NCI-H510A (cell line): ENCODE data around the gene GATAD1.
"Not testable (repeated sequence)": the region's sequence is repeated elsewhere in the genome, so short reads cannot be mapped to it uniquely, and the experiment has no call there.

ENCODE experiments used
- DNase-seq: peaks from one replicate; lab custom pipeline; 2025; lab: John Stamatoyannopoulos, UW

Gene GATAD1, protein sequence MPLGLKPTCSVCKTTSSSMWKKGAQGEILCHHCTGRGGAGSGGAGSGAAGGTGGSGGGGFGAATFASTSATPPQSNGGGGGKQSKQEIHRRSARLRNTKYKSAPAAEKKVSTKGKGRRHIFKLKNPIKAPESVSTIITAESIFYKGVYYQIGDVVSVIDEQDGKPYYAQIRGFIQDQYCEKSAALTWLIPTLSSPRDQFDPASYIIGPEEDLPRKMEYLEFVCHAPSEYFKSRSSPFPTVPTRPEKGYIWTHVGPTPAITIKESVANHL

DNA sequence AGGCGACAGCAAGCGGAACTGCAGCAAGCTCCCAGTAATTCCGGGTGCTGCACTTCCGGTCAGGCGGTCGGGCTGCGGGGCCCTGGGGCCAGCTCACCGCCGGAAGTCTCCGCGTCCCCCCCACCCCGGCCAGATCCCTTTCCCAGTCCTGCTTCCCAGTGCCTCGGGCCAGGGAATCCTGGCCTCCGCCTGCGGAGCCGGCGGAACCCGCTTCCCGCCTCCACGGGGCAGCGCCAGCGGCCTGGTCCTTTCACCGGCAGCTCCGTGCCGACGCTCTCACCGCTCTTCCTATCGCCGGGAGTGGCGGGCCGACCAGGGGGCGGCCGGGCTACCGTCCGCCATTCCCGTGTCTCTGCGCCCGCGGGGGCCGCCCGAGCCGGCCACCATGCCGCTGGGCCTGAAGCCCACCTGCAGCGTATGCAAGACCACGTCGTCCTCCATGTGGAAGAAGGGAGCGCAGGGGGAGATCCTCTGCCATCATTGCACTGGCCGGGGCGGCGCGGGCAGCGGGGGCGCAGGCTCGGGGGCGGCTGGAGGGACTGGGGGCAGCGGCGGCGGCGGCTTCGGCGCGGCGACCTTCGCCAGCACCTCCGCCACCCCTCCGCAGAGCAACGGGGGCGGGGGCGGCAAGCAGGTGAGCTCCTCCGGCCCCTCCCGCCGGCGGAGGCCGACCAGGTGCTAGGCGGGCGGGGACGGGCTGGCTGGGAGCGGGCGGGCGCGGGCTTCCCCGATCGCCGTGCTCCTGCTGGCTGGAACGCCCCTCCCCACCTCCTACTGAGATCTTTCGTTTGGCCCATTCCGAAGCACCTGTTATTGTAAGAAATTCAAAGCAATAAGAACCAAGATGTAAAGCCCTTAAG is at the start of gene GATAD1:
Gene GATAD1, plus strand, starts transcription at position 138 of the 860 bp plus-strand sequence. Its CDS starts 248 bp downstream, at position 386.
- DNase-seq = peak; percentile 48

- DNase-seq = no peak
Measured at GRCh38 chr7:92397542-92397941, 49.7 kb upstream of the GATAD1 start.

DNA sequence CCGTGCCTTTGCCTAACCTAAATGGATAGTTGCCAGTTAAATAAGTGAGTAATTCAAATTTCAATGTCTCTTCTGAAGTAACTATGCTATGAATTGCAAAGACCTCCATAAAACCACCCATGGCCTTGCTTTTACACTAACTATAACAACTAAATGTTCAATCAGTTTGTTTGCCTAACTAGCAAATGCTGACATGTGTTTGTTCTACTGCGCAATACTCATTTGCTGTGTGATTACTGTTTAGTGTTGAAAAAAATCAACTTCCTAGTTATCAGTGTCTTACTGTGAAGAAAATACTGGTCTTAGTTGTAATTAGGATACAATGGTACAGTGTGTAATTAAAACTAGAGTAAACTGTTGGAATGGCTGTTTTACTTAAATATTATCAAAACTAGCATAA is 47.3 kb upstream of the GATAD1 start:
- DNase-seq = no peak

GRCh38 chr7:92402920-92403759 is 44.1 kb upstream of the GATAD1 start:
- no peak for DNase-seq

DNA sequence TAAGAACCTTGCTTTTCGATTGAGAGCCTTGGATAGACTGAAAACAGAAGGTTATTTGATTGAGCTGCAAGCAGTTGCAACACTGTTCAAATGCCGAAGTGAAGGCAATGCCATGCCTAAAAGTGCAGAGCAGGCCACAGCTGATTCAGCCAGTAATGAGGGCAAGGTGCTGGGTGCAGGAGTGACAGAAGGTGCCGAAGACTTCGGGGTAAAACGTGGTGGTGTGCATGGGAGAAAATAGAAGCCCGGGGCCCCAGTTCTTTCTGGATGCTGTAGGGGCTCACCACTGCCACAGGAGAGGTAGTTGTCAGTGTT is 43.6 kb upstream of the GATAD1 start:
- DNase-seq = no peak

GRCh38 chr7:92404170-92404614 is 43.1 kb upstream of the GATAD1 start:
- no peak for DNase-seq

DNA sequence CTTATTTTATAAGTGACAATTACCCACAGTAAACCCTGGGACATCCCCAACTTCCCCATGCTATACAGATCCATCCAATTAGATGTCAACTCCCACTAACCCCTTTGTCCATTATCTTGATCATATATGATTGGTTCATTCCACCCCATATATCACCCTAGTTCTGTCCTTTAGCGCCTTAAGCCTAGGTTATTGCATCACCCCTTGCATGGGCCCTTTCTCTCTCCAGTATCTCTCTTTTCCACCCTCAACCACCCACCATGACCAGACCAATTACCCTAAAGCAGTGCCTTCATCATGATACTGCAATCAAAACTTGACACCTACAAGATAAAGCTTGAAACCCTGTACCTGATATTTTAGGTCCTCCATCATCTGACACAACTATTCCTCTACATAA is 37.9 kb upstream of the GATAD1 start:
- no peak for DNase-seq

- not testable (repeated sequence) for DNase-seq
Measured at GRCh38 chr7:92410162-92410561, 37.1 kb upstream of the GATAD1 start.

- no peak for DNase-seq
Measured at GRCh38 chr7:92412745-92413144, 34.5 kb upstream of the GATAD1 start.

DNA sequence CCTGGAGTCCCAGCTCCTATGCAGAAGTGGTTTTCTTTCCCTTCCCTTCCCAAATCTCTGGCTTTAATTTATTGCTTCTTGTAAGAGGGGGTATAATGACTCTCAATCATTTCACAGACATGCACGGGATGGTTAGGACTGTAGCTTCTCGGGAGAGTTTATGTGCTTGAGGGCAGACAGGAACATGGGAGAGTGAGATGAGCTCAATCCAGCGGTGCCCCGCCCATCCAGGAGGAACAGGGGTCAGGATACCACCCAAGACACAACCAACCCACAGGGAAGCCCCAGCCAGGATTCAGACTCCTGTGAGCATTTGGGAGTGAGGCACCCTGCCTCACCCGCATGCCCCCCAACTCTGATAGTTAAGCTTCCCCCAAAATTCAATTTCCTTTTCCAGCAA is 33.7 kb upstream of the GATAD1 start:
- DNase-seq = no peak

DNA sequence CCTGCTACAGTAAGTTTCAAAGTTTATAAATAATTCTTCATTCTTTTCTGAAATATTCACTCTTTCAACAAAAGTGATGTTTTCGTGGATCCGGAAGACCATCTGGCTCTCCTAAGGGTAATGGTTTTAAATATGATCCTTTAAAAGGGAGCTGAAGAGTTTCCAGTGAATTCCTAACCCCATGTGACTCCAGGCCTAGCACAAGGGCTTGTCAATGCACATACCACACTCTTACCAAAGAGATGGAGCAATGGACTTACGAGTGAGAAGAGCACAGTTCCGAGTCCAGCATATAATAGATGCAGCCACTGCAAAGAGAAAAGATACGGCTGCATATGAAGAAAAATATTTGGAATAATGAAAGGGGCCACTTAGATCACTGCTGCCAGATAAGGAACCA is 32.1 kb upstream of the GATAD1 start:
- DNase-seq = no peak

GRCh38 chr7:92417913-92418312 is 29.4 kb upstream of the GATAD1 start:
- DNase-seq = no peak

DNA sequence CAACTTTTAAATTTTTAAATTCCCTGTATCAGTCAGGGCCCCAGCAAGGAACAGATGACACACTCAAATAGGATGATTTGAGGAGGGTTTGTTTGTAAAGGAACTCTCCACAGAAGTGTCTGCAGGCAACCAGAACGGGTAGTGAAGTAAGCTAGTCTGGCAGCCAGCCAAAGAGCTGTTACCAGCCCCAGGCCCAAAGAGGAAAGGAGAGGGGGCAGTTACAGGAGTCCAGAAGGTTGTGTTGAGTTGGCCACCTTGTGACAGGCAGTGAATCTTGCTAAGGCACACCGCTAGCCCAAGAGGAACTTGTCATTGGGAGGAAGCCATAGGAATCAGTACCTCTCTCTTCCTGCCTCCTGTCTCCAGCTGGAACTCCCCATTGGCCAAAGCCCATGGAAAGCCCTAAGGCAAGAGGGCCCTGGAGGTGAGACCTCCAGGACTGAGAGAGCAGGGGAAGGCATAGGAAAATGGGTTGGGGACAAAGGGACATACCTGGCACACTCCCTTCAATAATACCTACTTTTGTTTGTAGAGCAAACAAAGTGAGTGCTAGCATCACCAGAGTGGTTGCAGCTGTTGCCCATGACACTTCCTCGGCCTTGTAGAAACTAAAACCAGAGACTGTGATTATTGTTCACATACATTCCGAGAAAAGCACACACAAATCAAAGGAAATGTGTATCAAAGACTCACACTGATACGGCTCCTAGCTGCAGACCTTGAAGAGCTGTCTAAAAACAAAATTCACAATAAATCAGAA is 25.4 kb upstream of the GATAD1 start:
- peak; percentile 58 for DNase-seq

- no peak for DNase-seq
Measured at GRCh38 chr7:92422926-92423325, 24.4 kb upstream of the GATAD1 start.

GRCh38 chr7:92423710-92424131 is 23.6 kb upstream of the GATAD1 start:
- DNase-seq = no peak

GRCh38 chr7:92425311-92425947 is 21.9 kb upstream of the GATAD1 start:
- DNase-seq = no peak

DNA sequence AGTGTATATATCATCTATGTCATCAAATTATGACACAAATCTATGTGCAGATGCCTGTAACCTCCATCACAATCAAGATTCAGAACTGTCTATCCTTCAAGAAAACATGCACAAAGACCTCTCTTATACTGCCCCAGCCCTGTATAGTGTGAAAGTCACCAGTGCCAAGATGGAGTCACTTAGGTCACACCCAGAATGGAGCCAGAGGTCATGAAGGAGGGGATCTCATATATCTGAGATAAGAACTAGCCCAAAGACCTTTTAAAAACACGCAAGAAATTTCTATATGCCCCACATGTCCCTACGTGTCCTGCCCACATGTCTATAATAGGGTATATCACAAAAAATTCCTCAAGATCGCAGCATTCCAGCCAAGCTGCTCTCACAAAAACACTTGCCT is 20.1 kb upstream of the GATAD1 start:
- DNase-seq = no peak

DNA sequence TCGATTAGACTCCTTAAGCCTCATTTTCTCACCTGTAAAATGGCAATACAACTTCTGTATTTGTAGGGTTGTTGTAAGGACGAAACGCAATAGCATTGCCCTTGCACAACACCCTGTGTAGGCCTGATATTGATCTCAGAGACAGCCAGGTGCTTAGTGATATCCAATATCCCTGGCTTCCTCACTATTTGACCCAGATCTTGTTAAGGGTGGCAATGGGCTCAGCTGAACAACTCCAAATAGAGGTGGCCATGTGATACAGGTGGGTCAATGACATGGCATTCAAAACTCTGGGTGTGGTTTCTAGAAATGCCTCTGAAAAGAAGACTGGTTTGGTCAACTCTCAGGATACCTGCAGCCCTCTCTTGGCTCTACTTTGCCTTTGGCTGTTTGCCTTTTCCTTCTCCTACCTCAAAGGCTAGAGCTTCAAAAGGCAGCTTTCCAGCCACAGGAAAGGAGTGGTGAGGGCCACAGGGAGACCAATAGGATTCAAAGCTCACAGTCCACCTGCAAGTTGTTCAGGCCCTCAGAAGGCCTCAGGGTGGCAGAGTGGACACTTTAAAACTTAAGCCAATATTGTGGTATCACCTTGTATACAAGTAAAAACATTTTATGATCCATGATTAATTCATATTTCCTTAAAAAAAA is 14.9 kb upstream of the GATAD1 start:
- DNase-seq = no peak

DNA sequence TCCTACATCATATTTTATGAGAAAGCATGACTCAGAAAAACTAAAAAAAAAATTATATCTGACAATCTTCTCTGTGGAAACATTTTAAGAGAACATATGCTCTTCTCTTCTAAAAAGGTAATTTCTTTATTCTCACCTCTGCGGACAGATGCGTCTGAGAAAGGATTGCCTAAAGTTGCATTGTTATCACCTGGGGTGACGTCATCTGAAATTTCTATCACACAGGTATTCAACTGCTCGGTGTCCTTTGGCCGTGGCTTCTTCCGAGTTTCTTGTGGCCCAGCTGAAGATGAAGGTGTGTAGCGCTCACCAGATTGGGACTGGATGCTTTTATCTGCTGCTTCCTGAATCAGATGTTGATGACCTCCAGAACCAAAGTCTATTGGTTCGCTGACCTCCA is 14.3 kb upstream of the GATAD1 start:
- no peak for DNase-seq

DNA sequence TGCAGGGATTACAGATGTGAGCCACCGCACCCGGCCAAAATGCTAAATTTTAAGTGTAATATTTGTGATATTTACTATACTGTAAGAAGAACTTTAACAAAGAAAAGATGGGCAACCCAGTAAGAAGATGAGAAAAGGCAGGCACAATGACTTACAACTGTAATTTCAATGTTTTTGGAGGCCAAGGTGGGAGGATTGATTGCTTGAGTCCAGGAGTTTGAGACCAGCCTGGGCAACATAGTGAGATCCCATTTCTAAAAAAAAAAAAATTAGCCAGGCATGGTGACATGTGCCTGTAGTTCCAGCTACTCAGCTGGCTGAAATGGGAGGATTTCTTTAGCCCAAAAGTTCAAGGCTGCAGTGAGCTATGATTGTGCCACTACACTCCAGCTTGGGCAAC is 11.7 kb upstream of the GATAD1 start:
- no peak for DNase-seq
